ENCODE data around the gene GABBR2.

The GABBR2 gene

DNA sequence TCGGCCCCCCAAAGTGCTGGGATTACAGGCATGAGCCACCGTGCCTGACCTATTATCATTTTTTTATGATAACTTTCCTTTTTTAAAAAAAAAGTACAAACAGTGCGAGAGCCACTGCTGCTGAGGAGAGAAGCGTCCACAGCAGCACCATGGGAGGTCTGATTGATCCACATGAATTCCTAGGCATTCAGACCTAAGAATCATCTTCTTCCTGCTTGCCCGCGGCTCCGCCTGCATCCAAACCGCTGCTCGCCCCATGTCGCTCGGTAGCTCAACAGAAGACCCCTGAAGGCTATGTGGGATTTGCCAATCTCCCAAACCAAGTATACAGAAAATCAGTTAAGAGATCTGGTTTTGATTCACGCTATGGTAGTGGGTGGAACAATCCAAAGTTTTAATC is 102.0 kb downstream of the GABBR2 start:
- Histone ChIP-seq H3K27me3 (ENCODE audit: control insufficient read depth, low read length) (no peaks in the 10 kb centered on the region), H3K9me3 (ENCODE audit: control insufficient read depth, insufficient read depth, low read length) (no peaks in the 10 kb centered on the region), H3K9me2 (replicated peaks; ENCODE audit: control insufficient read depth, low read length) (no peaks in the 10 kb centered on the region), H3K36me3 (ENCODE audit: control insufficient read depth, low read length) (no peaks in the 10 kb centered on the region), H3F3A (ENCODE audit: control insufficient read depth, insufficient read depth) (no peaks in the 10 kb centered on the region), H3K4me1 (ENCODE audit: control insufficient read depth, low read length) (no peaks in the 10 kb centered on the region), H3K4me2 (ENCODE audit: low read length) (no peak overlapping the region), H3K27ac (ENCODE audit: low read depth, low read length) (no peak overlapping the region), H3K4me3 (ENCODE audit: low read length) (no peak overlapping the region), H4K20me1 (ENCODE audit: control insufficient read depth, insufficient read depth, low read depth, low read length) (no peaks in the 10 kb centered on the region), H3K79me2 (ENCODE audit: control insufficient read depth, low read length) (no peaks in the 10 kb centered on the region)
- TF ChIP-seq EZH2phosphoT487 (IDR thresholded peaks at IDR 0.05; ENCODE audit: borderline replicate concordance, low read length) (no peak), CTCF (IDR thresholded peaks at IDR 0.05; ENCODE audit: low read depth, low read length, poor library complexity, severe bottlenecking) (no peak)

DNA sequence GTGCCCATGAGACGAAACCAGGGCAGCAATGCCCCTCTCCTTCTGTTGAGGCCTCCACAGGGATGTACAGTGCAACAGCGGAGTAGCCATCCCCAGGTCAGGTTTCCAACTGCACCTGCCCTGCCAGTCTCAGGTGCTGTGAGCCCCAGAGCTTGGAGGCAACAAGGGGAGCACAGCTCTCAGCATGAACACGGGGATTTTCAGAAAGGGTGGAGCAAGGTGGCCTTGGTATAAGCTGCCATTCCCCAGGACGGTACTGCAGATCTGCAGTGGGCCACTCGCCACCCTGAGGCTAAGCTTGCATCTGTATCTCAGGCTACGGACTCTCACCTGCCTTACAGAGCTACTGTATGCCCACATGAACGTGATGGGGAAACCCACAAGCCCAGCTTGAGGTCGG is 103.6 kb downstream of the GABBR2 start:
- no peak overlapping the region for H3K4me2 ChIP-seq (ENCODE audit: low read length)
- TF ChIP-seq CTCF (IDR thresholded peaks at IDR 0.05; ENCODE audit: low read depth, low read length, poor library complexity, severe bottlenecking) (no peak), EZH2phosphoT487 (IDR thresholded peaks at IDR 0.05; ENCODE audit: borderline replicate concordance, low read length) (no peak)
- no peaks in the 10 kb centered on the region for H3K9me3 ChIP-seq (ENCODE audit: control insufficient read depth, insufficient read depth, low read length)

DNA sequence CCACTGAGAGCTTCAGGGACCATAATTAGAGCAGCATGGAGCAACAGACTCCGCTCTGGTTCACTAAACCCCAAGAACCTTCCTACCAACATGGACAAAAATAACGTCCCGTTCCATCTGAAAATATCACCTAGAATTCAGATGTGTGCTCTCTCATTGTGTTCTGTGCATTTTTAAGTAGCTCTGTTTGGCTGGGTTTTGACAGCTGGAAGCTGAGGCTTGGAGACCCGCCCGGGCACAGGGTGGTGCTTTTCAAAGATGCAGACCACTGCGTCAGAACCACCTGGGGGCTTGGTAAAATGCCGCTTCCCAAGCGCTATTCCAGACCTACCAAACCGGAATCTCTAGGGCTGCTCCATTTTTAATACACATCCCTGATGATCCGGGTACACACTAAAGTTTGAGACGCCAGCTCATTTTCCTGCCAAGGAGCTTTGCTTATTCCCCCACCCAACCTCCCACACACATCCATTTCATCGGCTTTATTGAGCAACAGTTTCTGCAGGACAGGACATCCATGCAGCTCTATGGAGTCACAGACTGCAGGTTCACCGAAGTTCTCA is 104.8 kb downstream of the GABBR2 start:
- no peak overlapping the region for H3K4me2 ChIP-seq (ENCODE audit: low read length)

More for the DNA sequence above, 103.6 kb downstream of the GABBR2 start:
- no peaks in the 10 kb centered on the region for H3K9me2 ChIP-seq (replicated peaks; ENCODE audit: control insufficient read depth, low read length)
- H3K4me3 ChIP-seq (ENCODE audit: low read length): no peak overlapping the region
- no peaks in the 10 kb centered on the region for H3F3A ChIP-seq (ENCODE audit: control insufficient read depth, insufficient read depth)
- no peaks in the 10 kb centered on the region for H3K27me3 ChIP-seq (ENCODE audit: control insufficient read depth, low read length)
- no peak overlapping the region for H3K27ac ChIP-seq (ENCODE audit: low read depth, low read length)
- no peaks in the 10 kb centered on the region for H4K20me1 ChIP-seq (ENCODE audit: control insufficient read depth, insufficient read depth, low read depth, low read length)
- H3K36me3 ChIP-seq (ENCODE audit: control insufficient read depth, low read length): no peaks in the 10 kb centered on the region
- no peaks in the 10 kb centered on the region for H3K4me1 ChIP-seq (ENCODE audit: control insufficient read depth, low read length)
- H3K79me2 ChIP-seq (ENCODE audit: control insufficient read depth, low read length): no peaks in the 10 kb centered on the region

More for the DNA sequence above, 104.8 kb downstream of the GABBR2 start:
- H3K27me3 ChIP-seq (ENCODE audit: control insufficient read depth, low read length): no peaks in the 10 kb centered on the region
- no peaks in the 10 kb centered on the region for H4K20me1 ChIP-seq (ENCODE audit: control insufficient read depth, insufficient read depth, low read depth, low read length)
- H3K79me2 ChIP-seq (ENCODE audit: control insufficient read depth, low read length): no peaks in the 10 kb centered on the region
- H3K9me2 ChIP-seq (replicated peaks; ENCODE audit: control insufficient read depth, low read length): no peaks in the 10 kb centered on the region
- no peak overlapping the region for H3K4me3 ChIP-seq (ENCODE audit: low read length)
- H3F3A ChIP-seq (ENCODE audit: control insufficient read depth, insufficient read depth): no peaks in the 10 kb centered on the region
- no peaks in the 10 kb centered on the region for H3K9me3 ChIP-seq (ENCODE audit: control insufficient read depth, insufficient read depth, low read length)
- no peaks in the 10 kb centered on the region for H3K4me1 ChIP-seq (ENCODE audit: control insufficient read depth, low read length)
- TF ChIP-seq CTCF (IDR thresholded peaks at IDR 0.05; ENCODE audit: low read depth, low read length, poor library complexity, severe bottlenecking) (no peak), EZH2phosphoT487 (IDR thresholded peaks at IDR 0.05; ENCODE audit: borderline replicate concordance, low read length) (no peak)
- no peak overlapping the region for H3K27ac ChIP-seq (ENCODE audit: low read depth, low read length)
- no peaks in the 10 kb centered on the region for H3K36me3 ChIP-seq (ENCODE audit: control insufficient read depth, low read length)
